Measurements from ENCODE around the gene DDHD1.

Gene DDHD1

GRCh38 chr14:53175375-53175774 lies 22.3 kb upstream of the DDHD1 start:
- DNase-seq (ENCODE audit: extremely low read depth, insufficient read length), result no peak
- H3K4me3 ChIP-seq (replicated peaks; ENCODE audit: low read depth, low read length), result no peak overlapping the region
- TF ChIP-seq CTCF (IDR thresholded peaks at IDR 0.05; ENCODE audit: insufficient read depth, low read length, poor library complexity, severe bottlenecking), result no peak
- H3K36me3 ChIP-seq (ENCODE audit: control insufficient read depth, insufficient read depth, low read length), result no peaks in the 10 kb centered on the region
- H3K27me3 ChIP-seq (replicated peaks; ENCODE audit: control insufficient read depth, insufficient read depth, low read length), result no peaks in the 10 kb centered on the region

- Histone ChIP-seq H3K4me3 (replicated peaks; ENCODE audit: low read depth, low read length) (no peak overlapping the region), H3K36me3 (ENCODE audit: control insufficient read depth, insufficient read depth, low read length) (no peaks in the 10 kb centered on the region), H3K27me3 (replicated peaks; ENCODE audit: control insufficient read depth, insufficient read depth, low read length) (no peaks in the 10 kb centered on the region)
- DNase-seq (ENCODE audit: extremely low read depth, insufficient read length), result no peak
- TF ChIP-seq CTCF (IDR thresholded peaks at IDR 0.05; ENCODE audit: insufficient read depth, low read length, poor library complexity, severe bottlenecking), result no peak
Observed at GRCh38 chr14:53174918-53175317, 21.8 kb upstream of the DDHD1 start.

GRCh38 chr14:53168786-53169185 lies 15.7 kb upstream of the DDHD1 start:
- H3K27me3 ChIP-seq (replicated peaks; ENCODE audit: control insufficient read depth, insufficient read depth, low read length), result no peaks in the 10 kb centered on the region
- no peaks in the 10 kb centered on the region for H3K36me3 ChIP-seq (ENCODE audit: control insufficient read depth, insufficient read depth, low read length)
- no peak for DNase-seq (ENCODE audit: extremely low read depth, insufficient read length)
- H3K4me3 ChIP-seq (replicated peaks; ENCODE audit: low read depth, low read length), result no peak overlapping the region
- no peak for TF ChIP-seq CTCF (IDR thresholded peaks at IDR 0.05; ENCODE audit: insufficient read depth, low read length, poor library complexity, severe bottlenecking)

GRCh38 chr14:53167602-53168328 lies 14.6 kb upstream of the DDHD1 start:
- no peaks in the 10 kb centered on the region for H3K36me3 ChIP-seq (ENCODE audit: control insufficient read depth, insufficient read depth, low read length)
- no peak for DNase-seq (ENCODE audit: extremely low read depth, insufficient read length)
- H3K27me3 ChIP-seq (replicated peaks; ENCODE audit: control insufficient read depth, insufficient read depth, low read length), result no peaks in the 10 kb centered on the region
- no peak for TF ChIP-seq CTCF (IDR thresholded peaks at IDR 0.05; ENCODE audit: insufficient read depth, low read length, poor library complexity, severe bottlenecking)
- no peak overlapping the region for H3K4me3 ChIP-seq (replicated peaks; ENCODE audit: low read depth, low read length)

GRCh38 chr14:53161758-53162435 lies 8.8 kb upstream of the DDHD1 start:
- Histone ChIP-seq H3K27me3 (replicated peaks; ENCODE audit: control insufficient read depth, insufficient read depth, low read length) (no peaks in the 10 kb centered on the region), H3K4me3 (replicated peaks; ENCODE audit: low read depth, low read length) (no peak overlapping the region), H3K36me3 (ENCODE audit: control insufficient read depth, insufficient read depth, low read length) (no peaks in the 10 kb centered on the region)
- TF ChIP-seq CTCF (IDR thresholded peaks at IDR 0.05; ENCODE audit: insufficient read depth, low read length, poor library complexity, severe bottlenecking), result no peak
- no peak for DNase-seq (ENCODE audit: extremely low read depth, insufficient read length)

Measured in GM06990 (cell line).